GM23338 (cell line): ENCODE results near the gene BIRC7. TPM values are rescaled to one million over a fixed set of nuclear protein-coding genes. Genes with fewer than 3 reads are reported as not detected.

ENCODE experiments used
- ATAC-seq: fragments of 200-7000 bp; cut with Tn5 transposase; 3 replicates; pipeline ENCODE4 v1.9.1; 2020
- DNase-seq: peaks from one replicate; pipeline ENCODE4 v3.0.0-alpha.2; 2015; ENCODE audit warnings: low spot score
- H2AFZ ChIP-seq: fragments of 200-600 bp; sonication (generic); 2 replicates; pipeline ENCODE4 v1.8.0; 2016; ENCODE audit warnings: antibody characterized with exemption, mild to moderate bottlenecking, moderate library complexity
- H3F3A ChIP-seq: fragments of 200-600 bp; sonication (generic); replicated peaks from 2 replicates; pipeline ENCODE4 v1.8.0; 2017; ENCODE audit warnings: antibody characterized with exemption, mixed run types, low read depth
- H3K27ac ChIP-seq: fragments of 200-600 bp; sonication (generic); 2 replicates; pipeline ENCODE4 v1.6.1; 2016; ENCODE audit warnings: low read depth
- H3K27me3 ChIP-seq: fragments of 200-600 bp; sonication (generic); 2 replicates; pipeline ENCODE4 v1.8.0; 2016; ENCODE audit warnings: mild to moderate bottlenecking, mixed run types, moderate library complexity; ENCODE audit not compliant: insufficient read depth
- H3K36me3 ChIP-seq: fragments of 200-600 bp; sonication (generic); 2 replicates; pipeline ENCODE4 v1.8.0; 2016; ENCODE audit warnings: mild to moderate bottlenecking; ENCODE audit not compliant: insufficient read depth
- H3K4me1 ChIP-seq: fragments of 200-600 bp; sonication (generic); 2 replicates; pipeline ENCODE4 v1.8.0; 2016; ENCODE audit warnings: mild to moderate bottlenecking, moderate library complexity; ENCODE audit not compliant: insufficient read depth
- H3K4me2 ChIP-seq: fragments of 200-600 bp; sonication (generic); 2 replicates; pipeline ENCODE4 v1.7.1; 2017; ENCODE audit warnings: mixed run types
- H3K4me3 ChIP-seq: fragments of 200-600 bp; sonication (generic); 2 replicates; pipeline ENCODE4 v1.6.1; 2016; ENCODE audit warnings: mixed run types
- H3K79me2 ChIP-seq: fragments of 200-600 bp; sonication (generic); replicated peaks from 2 replicates; pipeline ENCODE4 v1.8.0; 2017; ENCODE audit warnings: mild to moderate bottlenecking; ENCODE audit not compliant: insufficient read depth
- H3K9me2 ChIP-seq: fragments of 200-600 bp; sonication (generic); 2 replicates; pipeline ENCODE4 v1.8.0; 2017; ENCODE audit not compliant: insufficient read depth
- H4K20me1 ChIP-seq: fragments of 200-600 bp; sonication (generic); replicated peaks from 2 replicates; pipeline ENCODE4 v1.8.0; 2017; ENCODE audit warnings: mild to moderate bottlenecking; ENCODE audit not compliant: insufficient read depth
- H3K27ac Mint-ChIP-seq: 2 replicates; pipeline ENCODE4 v1.8.0; 2020; ENCODE audit warnings: inconsistent platforms, mild to moderate bottlenecking, moderate library complexity, mixed read lengths
- H3K27me3 Mint-ChIP-seq: 3 replicates; pipeline ENCODE4 v1.8.0; 2022; ENCODE audit warnings: low read depth, mild to moderate bottlenecking, moderate library complexity, mixed read lengths, inconsistent platforms; ENCODE audit not compliant: insufficient read depth, poor library complexity
- H3K36me3 Mint-ChIP-seq: 3 replicates; pipeline ENCODE4 v1.8.0; 2021; ENCODE audit warnings: low read depth, mild to moderate bottlenecking, inconsistent platforms, moderate library complexity, mixed read lengths
- H3K4me1 Mint-ChIP-seq: 3 replicates; pipeline ENCODE4 v1.8.0; 2020; ENCODE audit warnings: mild to moderate bottlenecking, inconsistent platforms, mixed read lengths
- H3K4me3 Mint-ChIP-seq: 3 replicates; pipeline ENCODE4 v1.8.0; 2021; ENCODE audit warnings: moderate library complexity, mild to moderate bottlenecking, inconsistent platforms, mixed read lengths
- H3K9me3 Mint-ChIP-seq: 3 replicates; pipeline ENCODE4 v1.8.0; 2020; ENCODE audit warnings: moderate library complexity, mild to moderate bottlenecking, inconsistent platforms, mixed read lengths
- CREB1 ChIP-seq: fragments of 250-450 bp; sonication (Bioruptor Pico); IDR thresholded peaks from 2 replicates; pipeline ENCODE4 v1.5.0; 2020; ENCODE audit warnings: low read depth, mild to moderate bottlenecking, moderate library complexity
- CTCF ChIP-seq, 2 experiments: fragments of 200-600 bp in 1 of 2; sonication (generic) in 1 of 2; conservative IDR thresholded peaks; 2 replicates each; pipeline versions ENCODE4 v1.5.1 to v1.6.1; 2016 to 2017; ENCODE audit warnings: antibody characterized with exemption in 2 of 2, low read depth in 2 of 2, mild to moderate bottlenecking in 2 of 2, moderate library complexity in 1 of 2
- EZH2 ChIP-seq: fragments of 200-600 bp; sonication (generic); IDR thresholded peaks from one replicate; pipeline ENCODE4 v1.8.0; 2017; ENCODE audit warnings: antibody characterized with exemption, mild to moderate bottlenecking, low read depth; ENCODE audit not compliant: unreplicated experiment
- EZH2phosphoT487 ChIP-seq: fragments of 200-600 bp; sonication (generic); IDR thresholded peaks from one replicate; pipeline ENCODE4 v1.8.1; 2018; ENCODE audit warnings: antibody characterized with exemption; ENCODE audit not compliant: unreplicated experiment
- JUNB ChIP-seq: IDR thresholded peaks from one replicate; pipeline ENCODE4 v1.6.1; 2016; ENCODE audit warnings: antibody characterized with exemption; ENCODE audit not compliant: unreplicated experiment
- NANOG ChIP-seq: IDR thresholded peaks from 2 replicates; pipeline ENCODE4 v1.6.1; 2016; ENCODE audit warnings: antibody characterized with exemption, borderline replicate concordance
- POLR2AphosphoS5 ChIP-seq: IDR thresholded peaks from 2 replicates; pipeline ENCODE4 v1.6.1; 2016; ENCODE audit warnings: antibody characterized with exemption, low read depth
- STAT1 ChIP-seq: IDR thresholded peaks from one replicate; pipeline ENCODE4 v1.6.1; 2016; ENCODE audit warnings: antibody characterized with exemption; ENCODE audit not compliant: unreplicated experiment
- ZNF114 ChIP-seq: fragments of 250-450 bp; sonication (Bioruptor Pico); IDR thresholded peaks from 2 replicates; pipeline ENCODE4 v1.5.0; 2020; ENCODE audit warnings: mild to moderate bottlenecking, moderate library complexity
- ZNF331 ChIP-seq: fragments of 250-450 bp; sonication (Bioruptor Pico); IDR thresholded peaks from 2 replicates; pipeline ENCODE4 v1.5.0; 2020; ENCODE audit warnings: low read depth, mild to moderate bottlenecking, moderate library complexity
- polyA plus RNA-seq: library from polyadenylated mRNA; unstranded; fragments of >200 nt; fragmentation: Nextera tagmentation; extraction: Ambion mirVana; gene quantifications from 2 replicates; pipeline ENCODE4 v1.2.1, GENCODE V29; 2016
- total RNA-seq: library from RNA; depleted of rRNA; stranded (reverse); fragments of >200 nt; shearing (Covaris generic); gene quantifications from 2 replicates; pipeline ENCODE4 v1.2.3, GENCODE V29; 2014
- TF ChIP-seq, protein P1 (sequence below): fragments of 250-450 bp; sonication (Bioruptor Pico); IDR thresholded peaks from 2 replicates; pipeline ENCODE4 v1.5.0; 2020; ENCODE audit warnings: mild to moderate bottlenecking, moderate library complexity
- TF ChIP-seq, protein P2 (sequence below): IDR thresholded peaks from one replicate; pipeline ENCODE4 v1.6.1; 2018; ENCODE audit warnings: antibody characterized with exemption; ENCODE audit not compliant: unreplicated experiment
- TF ChIP-seq, protein P3 (sequence below): IDR thresholded peaks from 2 replicates; pipeline ENCODE4 v1.6.1; 2016; ENCODE audit warnings: antibody characterized with exemption

The BIRC7 gene
- total and polyA plus RNA-seq, 2 experiments from 2014 or later, result 0.16 to 0.24 TPM

- ATAC-seq (no peak), DNase-seq (no peak)
- no peak overlapping the region for H3K27ac ChIP-seq
- no peaks in the 10 kb centered on the region; the same call in 1 of the 2 replicates for H3K4me1 ChIP-seq
- Mint-ChIP-seq H3K27me3 (peaks cover 30% of the 10 kb centered on the region), H3K4me3 (no peak overlapping the region), H3K27ac (no peak overlapping the region), H3K4me1 (peaks cover 11% of the 10 kb centered on the region), H3K9me3 (no peaks in the 10 kb centered on the region), H3K36me3 (no peaks in the 10 kb centered on the region; the same call in 2 of the 3 replicates)
- no peaks in the 10 kb centered on the region for H3K36me3 ChIP-seq
- no peak for TF ChIP-seq CREB1 (CRISPR knock-in tag)
- TF ChIP-seq, protein P1, sequence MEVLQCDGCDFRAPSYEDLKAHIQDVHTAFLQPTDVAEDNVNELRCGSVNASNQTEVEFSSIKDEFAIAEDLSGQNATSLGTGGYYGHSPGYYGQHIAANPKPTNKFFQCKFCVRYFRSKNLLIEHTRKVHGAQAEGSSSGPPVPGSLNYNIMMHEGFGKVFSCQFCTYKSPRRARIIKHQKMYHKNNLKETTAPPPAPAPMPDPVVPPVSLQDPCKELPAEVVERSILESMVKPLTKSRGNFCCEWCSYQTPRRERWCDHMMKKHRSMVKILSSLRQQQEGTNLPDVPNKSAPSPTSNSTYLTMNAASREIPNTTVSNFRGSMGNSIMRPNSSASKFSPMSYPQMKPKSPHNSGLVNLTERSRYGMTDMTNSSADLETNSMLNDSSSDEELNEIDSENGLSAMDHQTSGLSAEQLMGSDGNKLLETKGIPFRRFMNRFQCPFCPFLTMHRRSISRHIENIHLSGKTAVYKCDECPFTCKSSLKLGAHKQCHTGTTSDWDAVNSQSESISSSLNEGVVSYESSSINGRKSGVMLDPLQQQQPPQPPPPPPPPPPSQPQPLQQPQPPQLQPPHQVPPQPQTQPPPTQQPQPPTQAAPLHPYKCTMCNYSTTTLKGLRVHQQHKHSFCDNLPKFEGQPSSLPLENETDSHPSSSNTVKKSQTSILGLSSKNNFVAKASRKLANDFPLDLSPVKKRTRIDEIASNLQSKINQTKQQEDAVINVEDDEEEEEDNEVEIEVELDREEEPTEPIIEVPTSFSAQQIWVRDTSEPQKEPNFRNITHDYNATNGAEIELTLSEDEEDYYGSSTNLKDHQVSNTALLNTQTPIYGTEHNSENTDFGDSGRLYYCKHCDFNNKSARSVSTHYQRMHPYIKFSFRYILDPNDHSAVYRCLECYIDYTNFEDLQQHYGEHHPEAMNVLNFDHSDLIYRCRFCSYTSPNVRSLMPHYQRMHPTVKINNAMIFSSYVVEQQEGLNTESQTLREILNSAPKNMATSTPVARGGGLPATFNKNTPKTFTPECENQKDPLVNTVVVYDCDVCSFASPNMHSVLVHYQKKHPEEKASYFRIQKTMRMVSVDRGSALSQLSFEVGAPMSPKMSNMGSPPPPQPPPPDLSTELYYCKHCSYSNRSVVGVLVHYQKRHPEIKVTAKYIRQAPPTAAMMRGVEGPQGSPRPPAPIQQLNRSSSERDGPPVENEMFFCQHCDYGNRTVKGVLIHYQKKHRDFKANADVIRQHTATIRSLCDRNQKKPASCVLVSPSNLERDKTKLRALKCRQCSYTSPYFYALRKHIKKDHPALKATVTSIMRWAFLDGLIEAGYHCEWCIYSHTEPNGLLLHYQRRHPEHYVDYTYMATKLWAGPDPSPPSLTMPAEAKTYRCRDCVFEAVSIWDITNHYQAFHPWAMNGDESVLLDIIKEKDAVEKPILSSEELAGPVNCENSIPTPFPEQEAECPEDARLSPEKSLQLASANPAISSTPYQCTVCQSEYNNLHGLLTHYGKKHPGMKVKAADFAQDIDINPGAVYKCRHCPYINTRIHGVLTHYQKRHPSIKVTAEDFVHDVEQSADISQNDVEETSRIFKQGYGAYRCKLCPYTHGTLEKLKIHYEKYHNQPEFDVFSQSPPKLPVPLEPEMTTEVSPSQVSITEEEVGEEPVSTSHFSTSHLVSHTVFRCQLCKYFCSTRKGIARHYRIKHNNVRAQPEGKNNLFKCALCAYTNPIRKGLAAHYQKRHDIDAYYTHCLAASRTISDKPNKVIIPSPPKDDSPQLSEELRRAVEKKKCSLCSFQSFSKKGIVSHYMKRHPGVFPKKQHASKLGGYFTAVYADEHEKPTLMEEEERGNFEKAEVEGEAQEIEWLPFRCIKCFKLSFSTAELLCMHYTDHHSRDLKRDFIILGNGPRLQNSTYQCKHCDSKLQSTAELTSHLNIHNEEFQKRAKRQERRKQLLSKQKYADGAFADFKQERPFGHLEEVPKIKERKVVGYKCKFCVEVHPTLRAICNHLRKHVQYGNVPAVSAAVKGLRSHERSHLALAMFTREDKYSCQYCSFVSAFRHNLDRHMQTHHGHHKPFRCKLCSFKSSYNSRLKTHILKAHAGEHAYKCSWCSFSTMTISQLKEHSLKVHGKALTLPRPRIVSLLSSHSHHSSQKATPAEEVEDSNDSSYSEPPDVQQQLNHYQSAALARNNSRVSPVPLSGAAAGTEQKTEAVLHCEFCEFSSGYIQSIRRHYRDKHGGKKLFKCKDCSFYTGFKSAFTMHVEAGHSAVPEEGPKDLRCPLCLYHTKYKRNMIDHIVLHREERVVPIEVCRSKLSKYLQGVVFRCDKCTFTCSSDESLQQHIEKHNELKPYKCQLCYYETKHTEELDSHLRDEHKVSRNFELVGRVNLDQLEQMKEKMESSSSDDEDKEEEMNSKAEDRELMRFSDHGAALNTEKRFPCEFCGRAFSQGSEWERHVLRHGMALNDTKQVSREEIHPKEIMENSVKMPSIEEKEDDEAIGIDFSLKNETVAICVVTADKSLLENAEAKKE (CRISPR knock-in tag), result no peak
- TF ChIP-seq, protein P2, sequence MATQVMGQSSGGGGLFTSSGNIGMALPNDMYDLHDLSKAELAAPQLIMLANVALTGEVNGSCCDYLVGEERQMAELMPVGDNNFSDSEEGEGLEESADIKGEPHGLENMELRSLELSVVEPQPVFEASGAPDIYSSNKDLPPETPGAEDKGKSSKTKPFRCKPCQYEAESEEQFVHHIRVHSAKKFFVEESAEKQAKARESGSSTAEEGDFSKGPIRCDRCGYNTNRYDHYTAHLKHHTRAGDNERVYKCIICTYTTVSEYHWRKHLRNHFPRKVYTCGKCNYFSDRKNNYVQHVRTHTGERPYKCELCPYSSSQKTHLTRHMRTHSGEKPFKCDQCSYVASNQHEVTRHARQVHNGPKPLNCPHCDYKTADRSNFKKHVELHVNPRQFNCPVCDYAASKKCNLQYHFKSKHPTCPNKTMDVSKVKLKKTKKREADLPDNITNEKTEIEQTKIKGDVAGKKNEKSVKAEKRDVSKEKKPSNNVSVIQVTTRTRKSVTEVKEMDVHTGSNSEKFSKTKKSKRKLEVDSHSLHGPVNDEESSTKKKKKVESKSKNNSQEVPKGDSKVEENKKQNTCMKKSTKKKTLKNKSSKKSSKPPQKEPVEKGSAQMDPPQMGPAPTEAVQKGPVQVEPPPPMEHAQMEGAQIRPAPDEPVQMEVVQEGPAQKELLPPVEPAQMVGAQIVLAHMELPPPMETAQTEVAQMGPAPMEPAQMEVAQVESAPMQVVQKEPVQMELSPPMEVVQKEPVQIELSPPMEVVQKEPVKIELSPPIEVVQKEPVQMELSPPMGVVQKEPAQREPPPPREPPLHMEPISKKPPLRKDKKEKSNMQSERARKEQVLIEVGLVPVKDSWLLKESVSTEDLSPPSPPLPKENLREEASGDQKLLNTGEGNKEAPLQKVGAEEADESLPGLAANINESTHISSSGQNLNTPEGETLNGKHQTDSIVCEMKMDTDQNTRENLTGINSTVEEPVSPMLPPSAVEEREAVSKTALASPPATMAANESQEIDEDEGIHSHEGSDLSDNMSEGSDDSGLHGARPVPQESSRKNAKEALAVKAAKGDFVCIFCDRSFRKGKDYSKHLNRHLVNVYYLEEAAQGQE, result no peak
- no peak for TF ChIP-seq POLR2AphosphoS5
- no peak for TF ChIP-seq ZNF331 (CRISPR knock-in tag)
- TF ChIP-seq CTCF (conservative IDR thresholded peaks at IDR 0.05; ENCODE audit: low read depth in 2 of 2), result no peak
- TF ChIP-seq ZNF114 (CRISPR knock-in tag), result no peak
- TF ChIP-seq NANOG, result no peak
- TF ChIP-seq EZH2phosphoT487, result no peak
- no peak for TF ChIP-seq EZH2
- no peak for TF ChIP-seq STAT1
- TF ChIP-seq, protein P3, sequence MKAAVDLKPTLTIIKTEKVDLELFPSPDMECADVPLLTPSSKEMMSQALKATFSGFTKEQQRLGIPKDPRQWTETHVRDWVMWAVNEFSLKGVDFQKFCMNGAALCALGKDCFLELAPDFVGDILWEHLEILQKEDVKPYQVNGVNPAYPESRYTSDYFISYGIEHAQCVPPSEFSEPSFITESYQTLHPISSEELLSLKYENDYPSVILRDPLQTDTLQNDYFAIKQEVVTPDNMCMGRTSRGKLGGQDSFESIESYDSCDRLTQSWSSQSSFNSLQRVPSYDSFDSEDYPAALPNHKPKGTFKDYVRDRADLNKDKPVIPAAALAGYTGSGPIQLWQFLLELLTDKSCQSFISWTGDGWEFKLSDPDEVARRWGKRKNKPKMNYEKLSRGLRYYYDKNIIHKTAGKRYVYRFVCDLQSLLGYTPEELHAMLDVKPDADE, result no peak
- TF ChIP-seq JUNB, result no peak
- H3K9me2 ChIP-seq, result no peaks in the 10 kb centered on the region
- no peak overlapping the region for H3K4me2 ChIP-seq
- no peaks in the 10 kb centered on the region for H3K27me3 ChIP-seq
- no peak overlapping the region for H3K4me3 ChIP-seq
- no peaks in the 10 kb centered on the region for H3K79me2 ChIP-seq
- H2AFZ ChIP-seq, result peak overlapping the region; percentile 32; the same call in 1 of the 2 replicates
- no peaks in the 10 kb centered on the region for H4K20me1 ChIP-seq
- no peaks in the 10 kb centered on the region for H3F3A ChIP-seq
Observed at GRCh38 chr20:63261795-63262528, 26.3 kb downstream of the BIRC7 start.
